GM19238 (cell line): ENCODE results near the gene TENT4A.

Experiments used
- DNase-seq: peaks from one replicate; pipeline ENCODE4 v3.0.0; 2011; ENCODE audit warnings: low spot score; ENCODE audit not compliant: insufficient read length

The TENT4A gene

GRCh38 chr5:6731465-6732237 lies 18.4 kb downstream of the TENT4A start:
- no peak for DNase-seq

GRCh38 chr5:6732634-6733410 lies 19.6 kb downstream of the TENT4A start:
- no peak for DNase-seq

GRCh38 chr5:6733411-6734242 lies 20.4 kb downstream of the TENT4A start:
- no peak for DNase-seq

GRCh38 chr5:6734243-6734700 lies 21.0 kb downstream of the TENT4A start:
- DNase-seq, result no peak

- DNase-seq, result no peak
These were observed 21.5 kb downstream of the TENT4A start for GRCh38 chr5:6734781-6735180.

GRCh38 chr5:6736106-6736505 lies 22.9 kb downstream of the TENT4A start:
- no peak for DNase-seq

- DNase-seq, result no peak
These were observed 23.4 kb downstream of the TENT4A start for GRCh38 chr5:6736524-6737042.

GRCh38 chr5:6737043-6737941 lies 24.1 kb downstream of the TENT4A start:
- peak; percentile 55 for DNase-seq

GRCh38 chr5:6739603-6740002 lies 26.4 kb downstream of the TENT4A start:
- no peak for DNase-seq

GRCh38 chr5:6740586-6741150 lies 27.4 kb downstream of the TENT4A start:
- DNase-seq, result no peak

GRCh38 chr5:6742081-6742758 lies 29.0 kb downstream of the TENT4A start:
- DNase-seq, result no peak

GRCh38 chr5:6743161-6743560 lies 29.9 kb downstream of the TENT4A start:
- no peak for DNase-seq

- DNase-seq, result no peak
These were observed 31.8 kb downstream of the TENT4A start for GRCh38 chr5:6744841-6745705.

GRCh38 chr5:6745706-6746222 lies 32.5 kb downstream of the TENT4A start:
- DNase-seq, result no peak

GRCh38 chr5:6746244-6746643 lies 33.0 kb downstream of the TENT4A start:
- DNase-seq, result no peak

- no peak for DNase-seq
These were observed 33.9 kb downstream of the TENT4A start for GRCh38 chr5:6747103-6747502.

GRCh38 chr5:6748142-6748541 lies 34.9 kb downstream of the TENT4A start:
- no peak for DNase-seq

GRCh38 chr5:6749026-6749716 lies 35.9 kb downstream of the TENT4A start:
- no peak for DNase-seq
